HG03025 (cell line): ENCODE results near the gene C4orf50.
"Not testable (repeated sequence)": the region's sequence is repeated elsewhere in the genome, so short reads cannot be mapped to it uniquely, and the experiment has no call there.

Experiments
- ATAC-seq: cut with Tn5 transposase; IDR thresholded peaks from one replicate; pipeline ENCODE4 v1.9.1; 2021; ENCODE audit warnings: mild to moderate bottlenecking, moderate library complexity; ENCODE audit not compliant: unreplicated experiment, low FRiP score

Gene C4orf50

GRCh38 chr4:5877392-5877791, 140.8 kb downstream of the C4orf50 start:
- no peak for ATAC-seq

DNA sequence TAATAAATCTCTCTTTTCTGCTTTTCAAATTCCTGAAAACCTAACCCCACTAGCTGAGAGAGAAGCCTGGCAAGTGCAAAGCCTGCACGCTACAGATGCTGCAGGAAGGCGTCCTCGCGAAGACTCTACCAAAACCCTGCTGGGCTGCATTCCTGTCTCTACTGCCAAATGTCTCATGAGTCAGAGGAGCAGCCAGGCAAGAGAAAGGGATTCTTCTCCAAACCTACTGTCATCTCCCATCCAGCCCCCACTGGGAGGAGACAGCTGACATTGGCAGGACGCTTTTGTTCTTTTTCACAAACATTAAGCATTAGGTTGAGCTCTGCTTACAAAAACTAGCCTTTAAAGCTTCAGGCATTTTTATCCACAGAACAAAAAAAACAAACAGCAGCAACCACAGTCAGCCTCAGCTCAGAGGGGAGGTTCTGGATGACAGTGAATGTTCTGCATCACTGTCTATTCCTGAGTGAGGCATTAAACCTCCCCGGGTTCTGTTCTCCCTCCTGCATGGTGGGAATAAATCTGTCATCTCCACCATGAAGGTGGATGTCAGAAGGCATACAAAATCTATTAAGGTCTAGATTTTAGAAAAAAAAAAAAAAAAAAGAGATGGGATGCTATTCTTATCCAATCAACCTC, 143.3 kb downstream of the C4orf50 start:
- ATAC-seq: no peak

DNA sequence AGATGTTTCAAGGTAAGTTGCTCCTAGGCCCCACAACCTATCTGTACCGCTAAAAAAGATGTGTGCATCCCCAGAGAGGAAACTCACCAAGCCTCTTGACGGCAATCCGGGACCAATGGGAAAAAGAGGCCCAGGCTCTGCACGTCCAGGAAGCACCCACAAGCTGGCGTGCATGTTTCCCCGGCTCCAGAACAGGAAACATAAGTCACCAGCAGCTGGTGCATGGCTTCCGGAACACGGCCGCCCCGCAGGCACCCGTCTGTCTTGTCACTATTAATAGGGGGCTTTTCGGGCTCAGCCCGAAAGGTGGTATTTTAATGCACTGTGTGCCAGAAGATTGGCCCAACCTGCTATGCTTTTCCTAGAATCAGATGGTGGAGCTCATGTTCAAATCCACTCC, 147.5 kb downstream of the C4orf50 start:
- no peak for ATAC-seq

DNA sequence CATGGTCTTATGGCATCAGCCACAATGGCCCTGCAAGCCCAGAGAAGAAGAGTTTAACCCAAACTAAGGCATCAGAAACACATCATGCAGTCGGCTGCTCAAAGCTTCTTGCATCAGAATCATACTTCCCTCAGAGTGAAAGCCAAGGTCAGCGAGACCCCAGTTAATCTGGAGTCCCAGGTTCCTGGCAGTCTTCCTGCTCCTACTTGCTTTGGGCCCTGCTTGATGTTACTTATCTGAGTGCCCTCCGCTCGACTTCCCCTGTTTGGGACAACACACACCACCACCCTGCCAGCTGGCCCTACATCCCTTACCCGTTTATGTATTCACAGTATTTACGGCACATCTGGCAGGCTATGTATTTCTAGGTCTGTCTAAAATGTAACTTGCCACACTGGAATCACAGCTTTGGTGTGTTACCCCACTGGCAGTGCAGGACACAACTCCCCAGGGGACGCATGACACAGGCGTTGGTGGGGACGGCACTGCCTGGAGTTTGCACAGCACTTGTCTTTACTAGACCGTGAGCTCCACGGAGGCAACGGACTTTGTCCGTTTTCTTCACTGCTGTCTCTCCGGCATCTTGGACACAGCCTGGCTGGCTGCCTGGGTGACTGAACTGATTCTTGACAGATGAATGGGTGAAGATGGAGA, 148.1 kb downstream of the C4orf50 start:
- ATAC-seq: no peak

GRCh38 chr4:5867866-5868265, 150.4 kb downstream of the C4orf50 start:
- no peak for ATAC-seq

- ATAC-seq: no peak
These were observed 151.1 kb downstream of the C4orf50 start for GRCh38 chr4:5866841-5867813.

GRCh38 chr4:5865896-5866599, 152.2 kb downstream of the C4orf50 start:
- no peak for ATAC-seq

- no peak for ATAC-seq
These were observed 154.6 kb downstream of the C4orf50 start for GRCh38 chr4:5863461-5864113.

- ATAC-seq: no peak
These were observed 160.0 kb downstream of the C4orf50 start for GRCh38 chr4:5858020-5858769.

DNA sequence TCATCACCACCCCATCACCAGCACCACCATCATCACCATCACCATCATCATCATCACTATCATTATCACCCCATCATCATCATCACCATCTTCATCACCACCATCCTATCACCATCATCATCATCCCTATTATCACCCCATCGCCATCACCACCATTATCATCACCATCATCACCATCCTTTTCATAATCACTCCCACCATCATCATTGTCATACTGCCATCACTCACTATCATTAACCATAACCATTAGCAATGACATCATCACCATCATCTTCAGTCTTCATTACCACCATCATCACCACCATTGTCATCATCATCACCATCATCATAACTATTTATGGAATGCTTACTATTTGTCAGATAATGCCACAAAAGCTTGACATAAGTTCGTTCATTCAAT, 161.0 kb downstream of the C4orf50 start:
- no peak for ATAC-seq

DNA sequence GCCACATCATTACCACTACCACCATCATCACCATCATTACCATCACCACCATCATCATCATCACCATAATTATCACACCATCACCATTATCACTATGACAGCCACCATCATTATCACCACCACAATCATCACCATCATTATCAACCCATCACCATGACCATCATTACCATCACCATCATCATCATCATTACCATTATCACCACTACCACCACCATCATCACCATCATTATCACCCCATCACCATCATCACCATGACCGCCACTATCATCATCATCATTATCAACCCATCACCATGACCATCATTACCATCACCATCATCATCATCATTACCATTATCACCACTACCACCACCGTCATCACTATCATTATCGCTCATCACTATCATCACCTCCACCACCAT, 161.9 kb downstream of the C4orf50 start:
- not testable (repeated sequence) for ATAC-seq

- no peak for ATAC-seq
These were observed 163.3 kb downstream of the C4orf50 start for GRCh38 chr4:5854929-5855328.

GRCh38 chr4:5852523-5853202, 165.6 kb downstream of the C4orf50 start:
- no peak for ATAC-seq

- no peak for ATAC-seq
These were observed 166.5 kb downstream of the C4orf50 start for GRCh38 chr4:5851637-5852301.
